ENCODE data around the gene DLG2. TPM values are rescaled to one million over a fixed set of nuclear protein-coding genes. Genes with fewer than 3 reads are reported as not detected.

The DLG2 gene
- total RNA-seq, 1 experiment from 2014 or later = 17.5 TPM

- H3K4me3 Mint-ChIP-seq = no peak overlapping the region
- ChIA-PET POLR2A (no interaction called here), CTCF (no interaction called here)
- H3K36me3 Mint-ChIP-seq = peaks cover 24% of the 10 kb centered on the region
- no peaks in the 10 kb centered on the region; the same call in 1 of the 2 replicates for H3K27me3 Mint-ChIP-seq (ENCODE audit: low read depth)
- DNase-seq (ENCODE audit: low spot score) (no peak), ATAC-seq (no peak)
- peaks cover 24% of the 10 kb centered on the region for H3K9me3 Mint-ChIP-seq
- H3K4me1 Mint-ChIP-seq = peaks cover 27% of the 10 kb centered on the region
- no peak for TF ChIP-seq ZNF121 (CRISPR knock-in tag; IDR thresholded peaks at IDR 0.05)
- TF ChIP-seq CTCF (IDR thresholded peaks at IDR 0.05) = no peak
- no peak for TF ChIP-seq ESRRA (CRISPR knock-in tag; IDR thresholded peaks at IDR 0.05; ENCODE audit: borderline replicate concordance)
- TF ChIP-seq ZNF232 (CRISPR knock-in tag; IDR thresholded peaks at IDR 0.05) = no peak
- no peak for TF ChIP-seq ZNF423 (CRISPR knock-in tag; IDR thresholded peaks at IDR 0.05)
- TF ChIP-seq ATF2 (CRISPR knock-in tag; IDR thresholded peaks at IDR 0.05; ENCODE audit: borderline replicate concordance, low read depth) = no peak
- no peak for TF ChIP-seq IRF2 (CRISPR knock-in tag; IDR thresholded peaks at IDR 0.05; ENCODE audit: borderline replicate concordance, low read depth)
- no peak for TF ChIP-seq ZBTB21 (CRISPR knock-in tag; IDR thresholded peaks at IDR 0.05; ENCODE audit: borderline replicate concordance)
- TF ChIP-seq E2F1 (CRISPR knock-in tag; IDR thresholded peaks at IDR 0.05) = no peak
- no peak for TF ChIP-seq ZNF532 (CRISPR knock-in tag; IDR thresholded peaks at IDR 0.05; ENCODE audit: borderline replicate concordance)
- no peak for TF ChIP-seq ZNF512 (CRISPR knock-in tag; IDR thresholded peaks at IDR 0.05; ENCODE audit: borderline replicate concordance)
- TF ChIP-seq NFE2L1 (CRISPR knock-in tag; IDR thresholded peaks at IDR 0.05) = no peak
- TF ChIP-seq TEAD4 (CRISPR knock-in tag; IDR thresholded peaks at IDR 0.05) = no peak
- TF ChIP-seq ARID4B (CRISPR knock-in tag; IDR thresholded peaks at IDR 0.05; ENCODE audit: borderline replicate concordance) = no peak
- TF ChIP-seq ZNF138 (CRISPR knock-in tag; conservative IDR thresholded peaks at IDR 0.05) = no peak
- H3K27ac Mint-ChIP-seq = no peak overlapping the region
Observed at GRCh38 chr11:83425137-83425466, 2202.0 kb downstream of the DLG2 start.

Measured in WTC11 (cell line).